HG03439 (cell line): Measurements from ENCODE around the gene TSPAN7.

ENCODE experiments used
- ATAC-seq: cut with Tn5 transposase; IDR thresholded peaks from one replicate; pipeline ENCODE4 v1.9.1; 2021; ENCODE audit warnings: mild to moderate bottlenecking, moderate library complexity; ENCODE audit not compliant: unreplicated experiment

TSPAN7 gene

GRCh38 chrX:38561126-38561868 is at the start of gene TSPAN7:
Gene TSPAN7 (plus strand): TSS chrX:38561542. CDS start chrX:38561547, 5 bp downstream.
- ATAC-seq, result peak; percentile 64

GRCh38 chrX:38513112-38513742 is 48.1 kb upstream of the TSPAN7 start:
- no peak for ATAC-seq

DNA sequence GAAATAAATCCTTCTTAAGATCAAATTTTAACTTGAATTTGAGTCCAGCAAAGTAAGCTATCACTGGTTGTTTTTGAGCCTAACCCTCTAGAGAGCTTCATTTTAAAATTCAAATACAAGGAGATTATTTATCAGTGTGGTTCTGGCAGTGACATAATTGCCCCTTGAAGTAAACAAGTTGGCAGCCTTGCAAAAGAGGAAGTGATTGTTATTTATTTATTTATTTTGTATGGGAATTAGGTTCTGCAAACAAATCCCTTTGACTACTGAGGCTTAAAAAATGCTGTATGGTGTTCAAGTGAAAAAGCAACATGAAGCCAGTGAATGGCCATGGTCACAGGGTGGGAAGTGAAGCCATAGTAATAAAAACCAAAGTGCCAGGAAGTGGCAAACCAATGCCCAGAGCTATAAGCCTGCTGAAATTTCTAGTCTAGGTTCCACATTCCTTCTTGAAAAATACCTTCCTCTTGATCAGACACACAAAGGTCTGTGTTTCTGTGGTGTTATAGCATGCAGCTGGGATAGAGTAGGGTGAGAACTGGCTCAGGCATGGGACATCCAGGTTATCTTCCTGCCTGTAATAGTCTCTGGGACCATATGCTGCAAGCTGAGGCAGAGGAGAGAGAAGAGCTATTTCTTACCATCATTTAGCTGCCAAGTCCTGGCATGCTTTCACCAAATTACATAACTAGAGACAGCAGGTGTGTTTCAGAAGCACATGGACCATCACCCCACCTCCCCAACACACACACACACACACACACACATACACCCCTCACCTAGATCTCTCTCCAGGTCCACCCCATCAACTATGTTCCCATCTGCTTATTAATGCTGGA is 47.1 kb upstream of the TSPAN7 start:
- no peak for ATAC-seq

DNA sequence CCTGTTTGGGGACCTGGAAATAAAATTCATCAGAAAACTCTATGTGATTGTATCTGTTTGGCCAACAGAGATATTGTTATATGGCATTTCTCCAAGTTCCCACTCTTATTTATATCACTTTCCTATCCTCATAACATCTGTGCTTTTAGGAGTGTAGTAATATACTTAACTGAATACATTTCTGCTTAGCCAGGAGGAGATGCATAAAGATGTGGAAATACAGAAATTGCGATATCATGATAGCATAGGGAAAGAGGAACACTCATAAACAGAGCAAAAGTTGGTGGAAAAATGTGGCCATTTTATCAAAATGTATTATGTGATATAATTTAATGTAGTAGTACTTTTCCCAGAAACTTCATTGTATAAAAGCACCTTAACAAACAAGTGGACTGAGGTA is 46.1 kb upstream of the TSPAN7 start:
- ATAC-seq, result no peak

GRCh38 chrX:38516196-38516774 is 45.1 kb upstream of the TSPAN7 start:
- ATAC-seq, result no peak

GRCh38 chrX:38519651-38520050 is 41.7 kb upstream of the TSPAN7 start:
- no peak for ATAC-seq

DNA sequence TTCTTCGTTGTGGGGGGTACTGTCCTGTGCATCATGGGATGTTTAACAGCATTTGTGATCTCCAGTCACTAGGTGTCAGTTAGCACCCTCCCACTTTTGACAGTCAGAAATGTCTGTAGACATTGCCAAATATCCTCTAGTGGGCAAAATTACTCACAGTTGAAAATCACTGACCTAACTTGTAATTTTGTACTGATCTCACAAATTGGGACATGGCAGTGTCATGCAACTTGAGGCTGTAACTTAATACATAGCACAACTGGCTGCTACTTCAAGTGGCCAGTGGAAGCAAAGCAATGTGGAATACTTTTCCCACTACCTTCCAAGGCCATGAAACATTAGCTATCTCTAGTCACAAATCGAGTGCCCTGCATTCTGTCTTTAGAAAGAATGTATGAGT is 23.2 kb upstream of the TSPAN7 start:
- ATAC-seq, result no peak

GRCh38 chrX:38539748-38540147 is 21.6 kb upstream of the TSPAN7 start:
- ATAC-seq, result no peak

DNA sequence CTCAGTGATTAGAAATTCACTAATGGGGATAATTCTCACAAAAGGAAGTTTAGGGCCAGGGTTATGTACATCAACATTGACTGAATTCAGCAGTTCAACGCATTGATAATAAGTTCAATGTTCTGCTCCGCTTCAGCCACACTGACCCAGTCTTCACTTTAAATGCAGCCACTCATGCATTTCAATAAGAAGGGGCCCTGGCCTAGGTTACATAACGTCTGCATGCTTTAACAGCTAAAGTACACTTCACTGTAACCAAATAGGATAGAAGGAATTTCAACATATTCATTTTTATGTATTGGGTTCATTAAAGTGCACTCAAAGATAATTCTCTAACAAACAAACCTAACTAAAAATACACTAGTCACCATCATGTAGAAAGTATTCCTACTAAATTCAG is 12.8 kb upstream of the TSPAN7 start:
- no peak for ATAC-seq

DNA sequence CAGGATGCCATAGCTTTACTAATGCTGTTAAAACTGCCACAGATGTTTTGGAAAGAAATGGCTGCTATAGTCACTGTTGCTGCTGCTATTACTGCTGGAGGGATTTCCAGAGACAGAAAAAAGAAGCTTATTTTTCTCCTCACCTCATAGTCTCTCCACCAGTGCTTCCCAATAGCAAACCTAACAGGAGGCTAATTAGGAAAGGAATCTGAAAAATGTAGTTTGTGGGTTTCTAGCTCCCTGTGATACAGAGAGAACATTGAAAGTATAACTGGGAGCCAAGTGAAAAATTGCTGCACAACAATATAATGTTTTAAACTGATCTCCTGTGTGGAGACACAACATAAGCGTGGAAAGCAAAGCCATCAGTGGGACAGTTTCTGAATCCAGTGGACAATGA is 8.6 kb upstream of the TSPAN7 start:
- no peak for ATAC-seq

GRCh38 chrX:38558686-38559085 is 2.7 kb upstream of the TSPAN7 start:
- no peak for ATAC-seq

- no peak for ATAC-seq
These were observed 591 bp upstream of the TSPAN7 start for GRCh38 chrX:38560776-38561125.

- no peak for ATAC-seq
These were observed 793 bp downstream of the TSPAN7 start for GRCh38 chrX:38561951-38562719.

- ATAC-seq, result no peak
These were observed 1.7 kb downstream of the TSPAN7 start for GRCh38 chrX:38563030-38563429.

- ATAC-seq, result no peak
These were observed 9.1 kb downstream of the TSPAN7 start for GRCh38 chrX:38570396-38570795.

DNA sequence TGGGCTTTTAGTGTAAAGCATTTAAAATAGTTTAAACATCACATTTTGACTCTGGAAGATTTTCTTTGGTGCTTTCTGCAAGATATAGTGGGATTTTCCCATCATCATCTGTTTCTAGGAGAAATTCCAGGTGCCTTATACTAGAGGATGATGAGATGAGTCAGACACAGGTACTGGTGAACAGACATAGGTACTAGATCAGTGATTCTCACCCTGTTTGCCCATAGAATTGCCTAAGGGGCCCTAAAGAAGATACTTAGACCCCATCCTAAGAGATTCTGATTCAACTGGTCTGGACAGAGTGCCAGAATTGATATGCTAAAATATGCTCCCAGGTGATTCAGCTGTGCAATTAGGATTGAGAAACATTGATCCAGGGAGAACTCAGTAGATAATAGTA is 9.7 kb downstream of the TSPAN7 start:
- ATAC-seq, result no peak

DNA sequence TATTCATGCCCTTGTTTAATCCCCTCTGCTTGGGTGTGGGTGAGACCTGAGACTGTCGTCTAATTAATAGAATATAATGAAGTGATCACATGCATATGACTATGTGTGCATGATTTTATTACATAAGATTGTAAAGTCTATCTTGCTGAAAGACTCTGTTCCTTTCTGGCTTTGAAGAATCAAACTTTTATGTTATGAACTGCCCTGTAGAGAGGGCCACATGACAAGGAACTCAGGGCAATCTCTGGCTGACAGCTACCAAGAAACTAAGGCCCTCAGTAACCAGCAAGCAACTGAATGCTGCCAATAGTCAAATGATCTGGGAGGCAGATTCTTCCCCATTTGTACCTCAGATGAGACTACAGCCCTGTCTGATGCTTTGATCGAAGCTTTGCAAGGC is 13.5 kb downstream of the TSPAN7 start:
- no peak for ATAC-seq

DNA sequence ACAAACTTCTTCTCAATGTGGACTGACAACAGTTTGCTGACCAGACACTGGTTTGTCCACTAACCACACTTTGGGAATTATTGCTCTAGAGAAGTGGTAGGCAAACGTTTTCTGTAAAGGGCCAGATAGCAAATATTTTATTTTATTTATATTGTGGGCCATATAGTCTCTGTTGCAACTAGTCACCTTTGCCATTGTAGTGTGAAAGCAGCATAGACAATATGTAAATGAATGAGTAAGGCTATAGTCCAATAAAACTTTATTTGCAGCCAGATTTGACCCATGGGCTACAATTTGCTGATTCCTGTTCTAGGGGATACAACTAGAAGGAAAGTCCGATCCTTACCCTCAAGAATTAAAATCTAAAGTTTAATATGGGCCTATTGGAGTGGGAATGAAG is 14.5 kb downstream of the TSPAN7 start:
- no peak for ATAC-seq

- no peak for ATAC-seq
These were observed 16.4 kb downstream of the TSPAN7 start for GRCh38 chrX:38577738-38578137.

DNA sequence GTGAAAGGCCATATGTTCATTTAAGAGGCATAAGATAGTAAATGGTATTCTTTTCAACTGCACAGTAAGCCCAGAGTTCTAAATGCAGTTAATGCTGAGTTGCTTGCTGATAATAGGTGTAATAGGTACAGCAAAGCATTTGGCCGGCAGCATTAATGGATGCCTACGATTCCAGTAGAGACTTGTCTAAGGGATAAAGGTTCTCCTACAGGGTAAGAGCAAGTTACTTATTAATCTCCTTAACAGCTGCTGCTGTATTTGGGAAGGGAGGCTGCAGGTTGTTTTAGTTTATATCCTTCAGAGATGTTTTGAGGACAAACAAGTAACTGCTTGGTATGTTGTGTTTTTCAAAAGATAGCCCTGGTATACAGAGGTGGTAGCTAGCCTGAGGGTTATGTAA is 16.8 kb downstream of the TSPAN7 start:
- ATAC-seq, result no peak

- no peak for ATAC-seq
These were observed 21.8 kb downstream of the TSPAN7 start for GRCh38 chrX:38583181-38583580.
